ENCODE results near the gene KLHL2.
A peak's percentile ranks its signal among the peaks of the same experiment; 100 is the strongest.
"Not testable (repeated sequence)": the region's sequence is repeated elsewhere in the genome, so short reads cannot be mapped to it uniquely, and the experiment has no call there.

Gene KLHL2

GRCh38 chr4:165328708-165329107 is 121.3 kb downstream of the KLHL2 start:
- DNase-seq (ENCODE audit: low spot score), result peak; percentile 65

- DNase-seq (ENCODE audit: low spot score), result peak; percentile 37
Measured at GRCh38 chr4:165330071-165330470, 122.7 kb downstream of the KLHL2 start.

- no peak for DNase-seq (ENCODE audit: low spot score)
Measured at GRCh38 chr4:165330666-165331065, 123.3 kb downstream of the KLHL2 start.

DNA sequence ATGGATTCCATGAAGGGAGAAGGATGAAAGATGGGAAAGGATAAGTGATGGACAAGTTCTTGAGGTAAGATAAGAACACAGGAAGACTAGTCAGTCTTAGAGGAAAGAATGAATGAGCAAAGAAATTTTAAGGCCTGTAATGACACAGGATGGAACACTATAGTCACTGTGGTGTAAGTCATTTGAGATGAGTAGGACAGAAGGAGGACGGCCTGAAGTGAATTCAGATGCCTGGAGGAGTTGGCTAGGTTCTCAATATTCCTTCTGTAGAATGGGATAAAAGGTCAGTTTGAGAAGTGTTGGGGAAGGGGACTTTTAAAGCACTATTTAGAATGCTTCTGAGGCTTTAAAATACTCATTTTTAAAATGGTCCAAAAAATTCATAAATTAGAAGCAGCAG is 124.0 kb downstream of the KLHL2 start:
- peak; percentile 27 for DNase-seq (ENCODE audit: low spot score)

DNA sequence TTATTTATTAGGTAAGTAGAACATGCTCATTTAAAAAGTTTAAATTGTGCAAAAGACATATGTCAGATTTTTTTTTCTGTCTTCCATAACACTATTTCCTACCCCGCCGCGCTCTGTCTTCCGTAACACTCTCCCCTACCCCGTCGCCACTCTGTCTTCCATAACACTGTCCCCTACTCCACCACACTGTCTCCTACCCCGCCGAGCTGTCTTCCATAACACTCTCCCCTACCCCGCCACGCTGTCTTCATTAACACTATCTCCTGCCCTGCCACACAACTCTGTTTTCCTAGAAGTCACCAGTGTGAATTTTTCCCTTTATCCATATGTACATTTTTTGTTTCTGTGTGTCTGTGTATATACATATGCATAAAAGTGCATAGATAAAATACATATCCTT is 124.5 kb downstream of the KLHL2 start:
- DNase-seq (ENCODE audit: low spot score), result no peak

DNA sequence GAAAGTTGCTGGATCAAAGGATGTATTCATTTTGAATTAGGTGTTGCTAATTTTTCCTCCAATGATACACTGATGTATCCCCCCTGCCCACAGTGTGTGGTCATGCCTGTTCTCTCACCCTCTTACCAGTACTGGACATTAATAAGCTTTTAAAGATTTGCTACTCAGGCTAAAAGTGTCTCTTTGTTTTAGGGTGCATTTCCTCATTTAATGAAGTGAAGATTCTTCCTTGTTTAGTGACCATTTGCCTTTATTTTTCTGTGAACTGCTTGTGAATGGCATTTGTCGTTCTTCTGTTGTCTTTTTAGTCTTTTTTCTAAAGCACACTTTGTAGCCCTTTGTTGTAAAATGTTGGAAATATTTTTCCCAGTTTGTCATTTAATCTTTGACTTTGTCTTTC is 125.1 kb downstream of the KLHL2 start:
- DNase-seq (ENCODE audit: low spot score), result peak; percentile 43

- DNase-seq (ENCODE audit: low spot score), result no peak
Measured at GRCh38 chr4:165335163-165335703, 127.9 kb downstream of the KLHL2 start.

DNA sequence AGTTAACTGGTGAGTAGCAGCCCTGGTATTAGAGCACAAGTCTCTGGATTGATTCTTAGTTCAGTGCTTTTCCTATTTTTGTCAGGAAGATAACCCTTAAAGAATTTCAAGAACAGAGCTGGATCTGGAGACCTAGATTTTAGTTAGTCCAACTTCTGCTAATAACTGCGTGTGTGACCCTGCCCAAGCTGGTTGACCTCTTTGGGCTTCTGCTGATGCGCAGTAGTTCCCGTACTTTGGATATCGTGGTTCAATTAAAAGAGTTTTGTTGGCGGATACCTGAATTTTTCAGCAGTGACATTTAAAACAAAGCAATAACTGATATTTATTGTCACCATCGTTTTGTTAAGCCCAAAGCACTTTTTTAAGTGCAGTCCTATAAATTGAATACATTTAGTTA is 129.4 kb downstream of the KLHL2 start:
- no peak for DNase-seq (ENCODE audit: low spot score)

DNA sequence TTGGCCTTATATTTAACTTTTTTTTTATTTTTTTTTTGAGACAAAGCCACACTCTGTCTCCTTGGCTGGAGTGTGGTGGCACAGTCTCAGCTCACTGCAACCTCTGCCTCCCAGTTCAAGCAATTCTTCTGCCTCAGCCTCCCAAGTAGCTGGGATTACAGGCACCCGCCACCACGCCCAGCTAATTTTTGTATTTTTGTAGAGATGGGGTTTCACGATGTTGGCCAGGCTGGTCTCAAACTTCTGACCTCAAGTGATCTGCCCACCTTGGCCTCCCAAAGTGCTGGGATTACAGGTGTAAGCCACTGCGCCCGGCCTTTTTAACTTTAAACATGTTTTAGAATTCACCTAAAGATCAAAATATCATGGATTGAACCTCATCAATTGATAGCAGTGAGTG is 135.0 kb downstream of the KLHL2 start:
- DNase-seq (ENCODE audit: low spot score), result not testable (repeated sequence)

- peak; percentile 40 for DNase-seq (ENCODE audit: low spot score)
Measured at GRCh38 chr4:165343353-165344191, 136.2 kb downstream of the KLHL2 start.

GRCh38 chr4:165345666-165346417 is 138.5 kb downstream of the KLHL2 start:
- no peak for DNase-seq (ENCODE audit: low spot score)

DNA sequence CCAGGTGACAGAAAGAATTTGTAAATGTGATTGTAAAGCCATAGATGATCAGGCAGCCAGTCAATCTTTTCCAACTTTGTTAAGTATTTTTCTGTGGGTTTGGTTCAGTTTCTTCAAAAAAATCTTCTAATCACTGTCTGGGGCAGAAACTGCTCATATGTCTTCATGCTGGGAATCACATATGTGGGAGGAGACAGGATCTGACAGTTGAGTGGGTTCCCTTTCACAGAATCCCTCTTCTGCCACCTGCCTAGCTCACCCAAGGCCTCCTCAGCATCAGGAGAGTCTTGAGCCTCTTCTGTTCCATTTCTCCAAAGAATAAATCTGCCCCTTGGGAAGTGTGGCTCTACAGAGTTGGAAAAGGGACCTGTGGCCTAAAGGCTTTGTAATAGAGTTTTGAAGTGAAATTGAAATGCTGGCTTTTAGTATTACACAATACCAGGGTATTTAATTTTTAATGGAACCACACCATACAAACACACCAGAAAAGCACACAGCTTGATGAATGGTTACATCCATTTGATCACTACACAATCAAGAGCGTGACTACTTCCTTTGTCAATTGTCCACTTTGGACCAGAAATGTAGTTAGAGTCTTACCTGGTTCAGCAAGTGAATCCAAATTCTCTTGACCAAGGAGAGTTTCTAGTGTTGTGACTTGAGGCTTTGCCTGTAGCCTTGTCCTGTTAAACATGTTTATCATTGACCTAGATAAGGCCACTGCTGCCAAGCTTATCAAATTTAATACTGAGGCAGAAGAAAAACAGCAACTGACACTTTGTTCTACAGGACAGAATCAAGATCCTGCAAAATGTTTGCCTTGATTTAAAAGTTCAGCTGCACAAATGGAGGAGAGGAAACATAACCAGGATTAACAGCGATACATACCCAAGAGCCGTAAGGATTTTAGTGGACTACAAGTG is 140.5 kb downstream of the KLHL2 start:
- no peak for DNase-seq (ENCODE audit: low spot score)

GRCh38 chr4:165351359-165352130 is 144.2 kb downstream of the KLHL2 start:
- DNase-seq (ENCODE audit: low spot score), result no peak

GRCh38 chr4:165355900-165356300 is 148.5 kb downstream of the KLHL2 start:
- DNase-seq (ENCODE audit: low spot score), result peak; percentile 81

GRCh38 chr4:165359506-165359905 is 152.1 kb downstream of the KLHL2 start:
- DNase-seq (ENCODE audit: low spot score), result no peak

DNA sequence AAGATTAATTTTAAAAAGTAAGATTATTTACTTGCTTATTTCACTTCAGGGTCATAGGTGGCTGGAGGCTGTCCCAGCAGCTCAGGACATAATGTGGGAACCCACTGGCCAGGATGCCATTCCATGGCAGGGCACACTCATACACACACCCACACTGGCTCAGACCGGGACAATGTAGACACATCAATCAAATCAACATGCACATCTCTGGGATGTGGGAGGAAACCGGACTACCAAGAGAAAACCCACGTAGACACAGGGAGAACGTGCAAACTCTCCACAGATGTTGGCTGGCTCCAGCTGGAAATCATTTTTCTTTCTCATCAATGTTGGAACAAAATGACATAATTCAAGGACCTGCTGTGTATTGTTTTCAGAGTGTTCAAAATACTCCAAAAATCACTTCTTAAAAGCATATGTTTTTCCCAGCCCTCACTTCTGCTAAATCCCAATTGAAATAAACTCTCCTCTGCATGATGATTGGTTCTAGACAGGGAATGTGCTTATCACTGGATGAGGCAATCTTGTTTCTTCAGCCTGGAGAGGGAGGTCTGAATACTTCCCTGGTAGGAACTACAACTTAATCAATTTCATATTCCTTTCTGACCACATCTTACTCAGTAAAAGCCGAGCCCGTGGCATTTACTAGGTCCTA is 152.8 kb downstream of the KLHL2 start:
- DNase-seq (ENCODE audit: low spot score), result no peak

DNA sequence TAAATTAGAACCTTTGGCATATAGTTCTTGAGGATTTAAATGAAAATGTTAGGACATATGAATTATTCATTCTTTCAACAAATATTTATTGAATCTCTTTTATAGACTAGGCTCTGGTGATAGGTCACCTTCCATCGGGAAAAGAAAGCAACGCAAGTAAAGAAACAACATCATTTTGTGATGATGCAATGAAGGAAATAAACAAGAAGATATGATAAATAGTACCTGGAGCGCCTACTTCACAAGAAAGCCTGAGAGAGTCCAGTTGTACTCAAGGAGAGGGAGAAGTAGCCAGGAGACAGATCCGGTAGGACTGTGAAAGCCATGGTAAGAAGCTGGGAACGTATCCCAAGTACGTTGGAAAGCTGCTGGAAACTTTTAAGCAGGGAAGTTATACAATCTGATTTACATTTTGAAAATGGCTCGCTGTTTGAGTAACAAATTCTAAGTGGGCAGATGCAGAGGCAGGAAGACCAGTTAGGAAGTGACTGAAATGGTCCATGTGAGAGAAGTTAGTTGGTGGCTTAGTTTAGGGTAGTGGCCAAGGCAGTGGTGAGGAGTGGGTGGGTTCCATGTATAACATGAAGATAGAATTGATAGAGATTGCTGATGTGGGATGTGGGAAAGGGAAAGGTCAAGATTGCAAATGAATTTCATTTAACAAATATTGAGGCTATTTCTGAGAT is 153.8 kb downstream of the KLHL2 start:
- no peak for DNase-seq (ENCODE audit: low spot score)

DNA sequence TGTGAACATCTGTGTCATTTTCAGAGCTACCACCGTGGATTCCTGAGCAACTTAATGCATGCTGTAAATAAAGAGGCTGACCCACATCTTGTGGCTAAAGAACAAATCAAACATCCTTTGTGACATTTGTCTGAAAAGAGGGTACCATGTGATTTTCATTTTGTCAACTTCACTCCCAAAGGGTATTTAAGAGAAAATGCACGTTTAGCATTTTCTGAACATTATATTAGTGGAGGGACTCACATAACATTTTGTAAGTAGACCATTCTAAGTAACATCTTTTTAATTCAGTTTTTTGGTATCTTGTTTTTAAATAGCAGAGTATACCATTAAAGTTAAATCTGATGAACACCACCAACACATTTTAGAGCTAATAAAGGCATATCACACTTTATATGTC is 154.4 kb downstream of the KLHL2 start:
- DNase-seq (ENCODE audit: low spot score), result no peak

DNA sequence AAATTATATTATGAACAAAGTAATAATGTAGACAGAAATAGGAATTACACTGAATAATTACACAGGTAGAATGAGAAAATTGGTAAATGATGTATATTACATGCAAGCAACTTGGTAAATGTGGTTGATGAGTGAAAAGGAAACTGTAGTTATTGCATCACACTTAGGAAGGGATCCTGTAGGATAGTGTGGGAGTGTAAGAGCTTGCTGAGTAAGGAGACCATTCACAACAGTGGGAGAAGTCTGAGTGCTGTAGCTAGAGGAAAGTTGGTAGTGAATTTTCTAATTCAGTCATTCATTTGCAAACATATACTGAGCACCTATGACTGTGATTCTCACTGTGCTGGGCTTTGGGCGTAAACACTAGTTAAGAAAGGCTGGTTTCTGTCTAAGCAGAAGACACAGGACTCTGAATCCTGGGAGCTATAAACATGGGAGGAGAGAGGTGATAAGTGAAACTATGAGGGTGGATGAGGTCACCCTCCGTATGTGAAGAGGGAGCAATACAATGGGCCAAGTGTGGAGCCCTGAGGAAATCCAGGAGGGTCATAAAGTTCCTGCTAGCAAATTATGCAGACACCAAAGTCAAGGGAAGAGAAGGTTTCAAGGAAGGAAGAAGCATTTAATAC is 157.2 kb downstream of the KLHL2 start:
- DNase-seq (ENCODE audit: low spot score), result no peak

DNA sequence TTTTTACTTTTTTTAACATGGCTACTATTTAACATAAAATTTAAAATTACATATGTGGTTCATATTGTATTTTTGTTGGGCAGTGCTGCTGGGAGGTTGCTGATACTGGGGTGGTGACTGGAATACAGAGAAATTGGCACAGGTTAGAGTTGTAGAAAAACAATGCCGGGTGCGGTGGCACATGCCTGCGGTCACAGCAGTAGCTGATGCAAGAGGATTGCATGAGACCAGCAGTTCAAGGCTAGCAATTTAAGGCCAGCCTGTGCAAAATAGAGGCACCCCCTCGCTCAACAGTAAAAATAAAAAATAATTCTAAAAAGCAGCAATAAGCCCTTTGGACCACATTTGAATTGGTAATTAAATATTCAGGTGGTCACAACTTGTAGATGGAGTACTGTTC is 159.7 kb downstream of the KLHL2 start:
- no peak for DNase-seq (ENCODE audit: low spot score)

Data from pons (tissue), 1 donor.